Measurements from ENCODE around the gene DPYD.

Gene DPYD

DNA sequence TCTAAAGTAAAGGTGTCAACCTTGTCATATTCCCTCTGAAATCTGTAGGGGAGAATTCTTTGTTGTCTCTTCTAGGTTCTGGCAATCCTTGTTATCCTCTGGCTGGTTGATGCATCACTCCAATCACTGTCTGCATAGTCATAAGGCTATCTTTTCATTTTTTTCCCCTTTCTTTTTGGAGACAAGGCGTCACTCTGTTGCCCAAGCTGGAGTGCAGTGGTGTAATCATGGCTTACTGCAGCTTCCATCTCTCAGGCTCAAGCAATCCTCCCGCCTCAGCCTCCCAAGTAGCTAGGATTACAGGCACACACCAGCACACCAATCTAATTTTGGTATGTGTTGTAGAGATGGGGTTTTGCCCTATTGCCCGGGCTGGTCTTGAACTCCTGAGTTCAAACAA lies 12.9 kb downstream of the DPYD start:
- DNase-seq (ENCODE audit: low read depth) = no peak
- no peak for TF ChIP-seq CTCF (IDR thresholded peaks at IDR 0.05; ENCODE audit: control insufficient read depth, extremely low read depth, insufficient read depth)

DNA sequence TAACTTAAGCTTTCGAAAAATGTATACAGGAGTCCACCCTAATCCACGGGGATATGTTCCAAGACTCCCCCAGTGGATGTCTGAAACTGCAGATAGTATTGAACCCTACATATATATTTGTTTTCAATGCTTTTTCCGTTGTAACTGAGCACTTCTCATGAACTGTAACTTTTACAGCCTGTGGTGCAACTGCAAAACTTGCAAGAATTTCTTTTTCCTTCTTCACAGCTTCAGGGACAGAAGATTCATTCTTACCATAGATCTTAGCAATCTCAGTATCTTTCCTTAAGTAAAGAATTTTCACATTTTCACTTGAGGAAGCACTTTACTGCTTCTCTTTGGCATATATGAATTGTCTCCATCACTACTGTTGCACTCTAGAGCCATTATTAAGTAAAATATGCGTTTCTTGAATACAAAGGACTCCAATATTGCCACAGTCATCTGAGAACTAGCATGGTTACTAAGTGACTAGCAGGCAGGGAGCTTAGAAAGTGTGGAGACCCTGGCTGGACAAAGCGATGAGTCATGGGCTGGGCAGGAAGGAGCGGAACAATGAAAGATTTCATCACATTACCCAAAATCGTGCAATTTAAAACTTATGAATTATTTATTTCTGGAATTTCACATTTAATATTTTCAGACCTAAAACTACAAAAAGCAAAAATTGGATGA lies 14.1 kb downstream of the DPYD start:
- no peak overlapping the region for H3K4me3 ChIP-seq (ENCODE audit: low read depth, low read length)
- no peak for TF ChIP-seq CTCF (IDR thresholded peaks at IDR 0.05; ENCODE audit: control insufficient read depth, extremely low read depth, insufficient read depth)
- no peak for DNase-seq (ENCODE audit: low read depth)

More for the DNA sequence above, 12.9 kb downstream of the DPYD start:
- no peak overlapping the region for H3K4me3 ChIP-seq (ENCODE audit: low read depth, low read length)

- no peak for DNase-seq (ENCODE audit: low read depth)
- H3K4me3 ChIP-seq (ENCODE audit: low read depth, low read length) = no peak overlapping the region
- no peak for TF ChIP-seq CTCF (IDR thresholded peaks at IDR 0.05; ENCODE audit: control insufficient read depth, extremely low read depth, insufficient read depth)
These were observed 15.5 kb downstream of the DPYD start for GRCh38 chr1:97905141-97905940.

GRCh38 chr1:97904534-97904933 lies 16.3 kb downstream of the DPYD start:
- no peak for DNase-seq (ENCODE audit: low read depth)
- no peak overlapping the region for H3K4me3 ChIP-seq (ENCODE audit: low read depth, low read length)
- TF ChIP-seq CTCF (IDR thresholded peaks at IDR 0.05; ENCODE audit: control insufficient read depth, extremely low read depth, insufficient read depth) = no peak

DNA sequence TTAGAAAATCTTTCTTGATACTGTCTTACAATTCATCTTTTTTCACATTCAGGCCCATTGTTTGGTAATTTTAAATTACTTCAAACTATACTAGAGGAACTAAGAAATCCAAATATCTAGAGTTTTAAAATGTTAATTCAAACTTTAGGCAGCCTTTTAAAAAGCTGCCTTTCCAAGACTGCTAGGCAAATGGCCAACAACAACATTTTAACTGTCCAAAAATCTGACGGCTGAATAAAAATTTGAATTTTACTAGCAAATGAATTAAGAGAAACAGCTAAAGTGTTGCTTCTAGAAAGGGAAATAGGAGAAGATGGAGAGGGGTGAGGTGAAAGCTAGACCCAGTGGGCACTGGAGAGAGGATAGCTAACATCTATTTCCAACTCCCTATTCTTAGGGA lies 17.2 kb downstream of the DPYD start:
- DNase-seq (ENCODE audit: low read depth) = no peak
- no peak for TF ChIP-seq CTCF (IDR thresholded peaks at IDR 0.05; ENCODE audit: control insufficient read depth, extremely low read depth, insufficient read depth)

DNA sequence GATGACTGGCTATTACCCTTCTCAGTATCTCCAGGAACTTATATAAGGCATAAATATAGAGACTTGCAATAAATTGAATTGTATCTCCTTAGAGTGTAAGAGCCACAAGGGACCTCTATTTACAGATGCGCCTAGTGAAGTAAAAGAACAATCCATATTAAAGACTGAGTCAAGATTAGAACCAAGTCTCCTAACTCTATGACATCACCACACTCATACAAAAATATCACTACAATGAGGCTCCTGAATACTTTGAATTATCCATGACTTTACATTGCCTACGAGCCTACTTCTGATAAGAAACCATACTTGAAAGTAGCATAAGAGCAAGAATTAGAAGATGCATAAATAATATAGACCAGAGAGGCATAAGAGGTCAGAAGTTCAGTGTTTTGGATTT lies 18.8 kb downstream of the DPYD start:
- no peak for TF ChIP-seq CTCF (IDR thresholded peaks at IDR 0.05; ENCODE audit: control insufficient read depth, extremely low read depth, insufficient read depth)
- no peak for DNase-seq (ENCODE audit: low read depth)

More for the DNA sequence above, 17.2 kb downstream of the DPYD start:
- no peak overlapping the region for H3K4me3 ChIP-seq (ENCODE audit: low read depth, low read length)

More for the DNA sequence above, 18.8 kb downstream of the DPYD start:
- H3K4me3 ChIP-seq (ENCODE audit: low read depth, low read length) = no peak overlapping the region
